GM21737 (cell line): ENCODE data around the gene ZNF469.

Source experiments
- ATAC-seq: cut with Tn5 transposase; IDR thresholded peaks from one replicate; pipeline ENCODE4 v1.9.1; 2021; ENCODE audit warnings: mild to moderate bottlenecking, moderate library complexity; ENCODE audit not compliant: unreplicated experiment

The ZNF469 gene, protein sequence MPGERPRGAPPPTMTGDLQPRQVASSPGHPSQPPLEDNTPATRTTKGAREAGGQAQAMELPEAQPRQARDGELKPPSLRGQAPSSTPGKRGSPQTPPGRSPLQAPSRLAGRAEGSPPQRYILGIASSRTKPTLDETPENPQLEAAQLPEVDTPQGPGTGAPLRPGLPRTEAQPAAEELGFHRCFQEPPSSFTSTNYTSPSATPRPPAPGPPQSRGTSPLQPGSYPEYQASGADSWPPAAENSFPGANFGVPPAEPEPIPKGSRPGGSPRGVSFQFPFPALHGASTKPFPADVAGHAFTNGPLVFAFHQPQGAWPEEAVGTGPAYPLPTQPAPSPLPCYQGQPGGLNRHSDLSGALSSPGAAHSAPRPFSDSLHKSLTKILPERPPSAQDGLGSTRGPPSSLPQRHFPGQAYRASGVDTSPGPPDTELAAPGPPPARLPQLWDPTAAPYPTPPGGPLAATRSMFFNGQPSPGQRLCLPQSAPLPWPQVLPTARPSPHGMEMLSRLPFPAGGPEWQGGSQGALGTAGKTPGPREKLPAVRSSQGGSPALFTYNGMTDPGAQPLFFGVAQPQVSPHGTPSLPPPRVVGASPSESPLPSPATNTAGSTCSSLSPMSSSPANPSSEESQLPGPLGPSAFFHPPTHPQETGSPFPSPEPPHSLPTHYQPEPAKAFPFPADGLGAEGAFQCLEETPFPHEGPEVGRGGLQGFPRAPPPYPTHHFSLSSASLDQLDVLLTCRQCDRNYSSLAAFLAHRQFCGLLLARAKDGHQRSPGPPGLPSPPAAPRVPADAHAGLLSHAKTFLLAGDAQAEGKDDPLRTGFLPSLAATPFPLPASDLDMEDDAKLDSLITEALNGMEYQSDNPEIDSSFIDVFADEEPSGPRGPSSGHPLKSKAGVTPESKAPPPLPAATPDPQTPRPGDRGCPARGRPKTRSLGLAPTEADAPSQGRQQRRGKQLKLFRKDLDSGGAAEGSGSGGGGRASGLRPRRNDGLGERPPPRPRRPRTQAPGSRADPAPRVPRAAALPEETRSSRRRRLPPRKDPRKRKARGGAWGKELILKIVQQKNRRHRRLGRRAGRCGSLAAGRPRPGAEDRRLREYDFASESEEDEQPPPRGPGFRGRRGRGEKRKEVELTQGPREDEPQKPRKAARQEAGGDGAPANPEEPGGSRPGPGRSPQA (N-terminal part only)

GRCh38 chr16:88382491-88383400, at the start of gene ZNF469:
Gene ZNF469, plus strand, starts transcription at chr16:88382959. Its CDS starts 44,512 bp downstream, at chr16:88427471.
- ATAC-seq, result no peak

DNA sequence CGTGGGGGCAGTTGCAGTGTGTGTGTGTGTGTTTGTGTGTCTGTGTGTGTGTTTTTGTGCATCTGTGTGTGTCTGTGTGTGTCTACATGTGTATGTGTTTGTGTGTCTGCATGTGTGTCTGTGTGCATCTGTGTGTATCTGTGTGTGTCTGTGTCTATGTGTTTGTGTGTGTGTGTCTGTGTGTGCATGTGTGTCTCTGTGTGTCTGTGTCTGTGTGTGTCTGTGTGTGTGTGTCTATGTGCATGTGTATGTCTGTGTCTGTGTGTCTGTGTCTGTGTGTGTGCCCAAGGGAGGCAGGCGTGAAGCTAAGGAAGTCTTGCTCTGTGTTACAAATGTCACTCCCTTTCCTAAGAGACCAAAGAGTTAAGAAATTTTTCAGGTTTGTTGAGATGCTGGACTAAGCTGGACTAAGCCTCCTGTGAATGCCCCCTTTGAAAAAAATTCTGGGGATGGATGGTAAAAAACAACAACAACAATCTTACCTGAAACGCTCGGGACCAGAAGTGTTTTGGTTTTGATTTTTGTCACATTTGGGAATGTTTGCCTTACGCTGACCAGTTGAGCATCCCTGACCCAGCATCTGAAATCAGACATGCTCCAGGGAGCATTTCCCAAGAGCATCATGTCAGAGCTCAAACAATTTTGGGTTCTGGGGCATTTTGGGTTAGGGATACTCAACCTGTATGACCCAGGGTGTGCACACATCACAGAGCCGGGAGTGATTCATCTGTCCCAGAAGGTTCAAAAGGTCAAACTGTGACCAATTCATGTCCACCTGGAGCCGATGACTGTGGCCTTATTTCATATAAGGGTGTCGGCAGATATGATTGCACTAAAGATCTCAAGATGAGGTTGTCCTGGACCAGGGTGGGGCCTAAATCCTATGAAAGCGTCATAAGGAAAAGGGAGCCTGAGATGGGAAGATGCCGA, 48.6 kb upstream of the ZNF469 start:
- ATAC-seq, result no peak

DNA sequence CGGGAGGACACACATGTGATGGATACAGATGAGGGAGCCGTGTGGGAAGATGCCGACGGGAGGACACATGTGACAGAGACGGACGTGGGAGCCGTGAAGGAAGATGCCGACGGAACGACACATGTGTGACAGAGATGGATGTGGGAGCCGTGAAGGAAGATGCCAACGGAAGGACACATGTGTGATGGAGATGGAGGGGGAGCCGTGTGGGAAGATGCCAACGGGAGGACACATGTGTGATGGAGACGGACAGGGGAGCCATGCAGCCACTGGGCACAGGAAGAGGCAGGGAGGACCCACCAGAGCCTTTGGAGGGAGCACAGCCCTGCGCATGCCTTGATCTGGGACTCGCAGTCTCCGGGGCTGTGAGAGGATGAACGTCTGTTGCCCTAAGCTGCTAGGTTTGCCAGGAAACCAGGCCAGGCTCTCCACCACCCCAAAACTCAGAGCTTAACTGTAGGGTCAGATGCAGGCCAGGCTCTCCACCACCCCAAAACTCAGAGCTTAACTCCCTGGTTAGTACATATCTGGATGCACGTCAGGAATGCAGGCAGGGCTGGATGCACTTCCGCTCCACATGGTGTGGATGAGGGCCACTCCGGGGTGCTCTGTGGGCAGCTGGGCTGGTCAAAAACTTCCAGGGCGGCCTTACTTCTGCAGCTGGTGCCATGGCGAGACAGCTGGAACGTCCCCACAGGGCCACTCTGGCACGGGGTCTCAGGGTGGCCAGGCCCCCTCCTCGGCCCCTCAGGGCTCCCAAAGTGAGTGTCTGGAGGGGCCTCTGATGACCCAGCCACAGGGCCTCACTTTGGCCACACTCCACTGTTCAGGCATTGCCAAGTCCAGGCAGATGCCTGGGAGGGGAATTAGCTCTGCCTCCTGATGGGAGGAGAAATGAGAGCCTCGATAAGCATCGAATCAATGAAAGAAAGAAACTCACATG, 47.7 kb upstream of the ZNF469 start:
- ATAC-seq, result no peak

GRCh38 chr16:88337021-88337420, 45.7 kb upstream of the ZNF469 start:
- no peak for ATAC-seq

DNA sequence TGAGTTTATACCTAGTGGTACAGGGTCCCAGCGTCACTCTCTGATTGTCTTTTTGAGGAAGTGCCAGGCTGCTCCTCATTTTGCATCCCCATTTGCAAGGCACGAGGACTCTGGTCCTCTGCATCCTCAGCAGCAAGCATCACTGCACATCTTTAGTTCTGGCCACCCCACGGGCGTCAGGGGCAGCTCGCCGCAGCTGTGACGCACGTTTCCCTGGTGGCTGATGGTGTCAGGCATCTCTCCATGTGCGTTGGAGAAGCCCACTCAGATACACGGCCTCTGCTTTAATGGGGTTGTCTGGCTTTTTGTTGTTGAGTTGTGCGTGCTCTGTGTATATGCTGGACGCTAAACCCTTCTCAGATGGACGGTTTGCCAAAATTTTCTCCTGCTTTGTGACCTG, 45.2 kb upstream of the ZNF469 start:
- ATAC-seq, result no peak

- no peak for ATAC-seq
Observed at GRCh38 chr16:88338111-88338510, 44.6 kb upstream of the ZNF469 start.

GRCh38 chr16:88338896-88339295, 43.9 kb upstream of the ZNF469 start:
- ATAC-seq, result no peak

GRCh38 chr16:88339930-88340754, 42.6 kb upstream of the ZNF469 start:
- no peak for ATAC-seq

- no peak for ATAC-seq
Observed at GRCh38 chr16:88340755-88341150, 42.0 kb upstream of the ZNF469 start.

GRCh38 chr16:88341551-88342290, 41.0 kb upstream of the ZNF469 start:
- no peak for ATAC-seq

- no peak for ATAC-seq
Observed at GRCh38 chr16:88342491-88342890, 40.3 kb upstream of the ZNF469 start.

DNA sequence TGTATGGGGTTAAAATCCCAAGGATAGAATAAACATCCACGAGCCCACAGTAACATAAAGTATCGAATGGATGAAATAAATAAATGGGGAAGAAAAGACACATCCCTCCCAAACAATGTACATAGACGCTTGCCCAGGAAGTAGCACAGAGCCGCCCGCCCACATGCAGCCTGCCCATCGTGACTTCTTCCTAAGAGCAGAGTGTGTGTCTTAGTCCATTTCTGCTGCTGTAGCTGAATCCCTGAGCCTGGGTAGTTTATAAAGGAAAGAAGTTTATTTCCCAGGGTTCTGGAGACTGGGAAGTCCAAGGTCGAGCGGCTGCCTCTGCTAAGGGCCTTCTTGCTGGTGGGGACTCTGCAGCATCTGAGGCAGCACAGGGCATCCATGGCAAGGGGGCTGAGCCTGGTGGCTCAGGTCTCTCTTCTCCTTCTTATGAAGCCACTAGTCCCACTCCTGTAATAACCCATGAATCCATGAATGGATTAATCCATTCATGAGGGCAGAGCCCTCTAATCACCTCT, 39.4 kb upstream of the ZNF469 start:
- ATAC-seq, result no peak

DNA sequence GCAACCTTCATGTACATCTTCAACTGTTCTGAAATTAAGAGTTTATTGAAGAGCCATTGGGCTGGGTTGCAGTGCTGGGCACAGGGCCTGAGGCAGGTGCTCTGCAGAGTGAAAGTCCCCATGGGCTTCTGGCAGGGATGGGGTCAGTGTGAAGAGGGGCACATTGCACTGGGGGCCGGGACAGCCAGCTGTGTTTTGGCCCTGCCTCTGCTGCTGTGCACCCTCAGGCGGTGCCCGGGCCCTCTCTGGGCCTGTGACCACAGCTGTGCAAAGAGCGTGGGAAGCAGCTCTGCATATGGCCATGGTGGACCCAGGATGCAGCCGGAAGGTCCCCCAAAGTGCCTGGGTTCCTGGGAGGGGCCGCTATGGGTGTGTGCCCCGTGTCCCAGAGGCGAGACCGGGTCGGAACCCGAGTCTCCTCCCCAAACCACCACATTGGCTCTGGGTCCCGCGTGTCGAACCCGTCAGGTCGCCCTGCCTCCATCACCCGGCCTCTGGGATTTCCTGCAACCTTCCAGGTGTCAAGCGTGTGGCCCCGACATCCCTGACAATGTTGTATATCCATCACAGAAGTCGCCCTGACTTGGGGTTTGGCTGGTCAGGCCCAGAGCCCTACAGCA, 38.2 kb upstream of the ZNF469 start:
- no peak for ATAC-seq

DNA sequence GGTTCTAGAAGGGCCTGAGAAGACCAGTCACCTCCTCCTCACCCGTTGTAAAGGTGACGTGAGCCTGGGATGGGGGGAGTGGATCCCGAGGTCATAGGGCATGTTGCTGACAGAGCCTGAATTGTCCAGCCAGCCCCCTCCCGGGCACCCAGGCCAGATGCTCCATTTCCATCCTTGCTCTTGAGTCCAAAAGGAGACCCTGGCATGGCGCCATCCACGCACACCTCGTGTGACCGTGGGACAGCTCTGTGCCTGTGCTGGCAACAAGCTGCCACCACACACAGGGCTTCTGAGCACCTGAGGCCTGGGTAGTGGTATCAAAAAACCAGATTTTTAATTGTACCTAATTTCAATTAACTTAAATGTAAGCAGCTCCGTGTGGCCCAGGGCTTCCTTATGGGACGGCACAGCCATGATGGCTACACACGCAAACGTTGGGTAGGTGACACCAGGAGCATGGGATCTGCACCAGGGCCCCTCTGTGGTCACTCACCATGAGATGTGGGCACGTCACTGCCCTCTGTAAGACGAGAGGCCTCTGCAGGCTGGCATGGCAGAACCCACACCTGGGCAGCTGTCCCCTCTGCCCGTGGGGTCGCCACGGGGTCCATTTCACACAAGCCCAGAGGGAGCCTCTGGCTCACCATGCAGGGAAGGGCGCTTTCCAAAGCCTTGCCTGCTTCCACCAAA, 37.6 kb upstream of the ZNF469 start:
- no peak for ATAC-seq
